Right lung (tissue), 5 donors: Measurements from ENCODE around the gene POU2AF2. TPM values are rescaled to one million over a fixed set of nuclear protein-coding genes. Genes with fewer than 3 reads are reported as not detected.
"Not testable (repeated sequence)": the region's sequence is repeated elsewhere in the genome, so short reads cannot be mapped to it uniquely, and the experiment has no call there.

Experiments used
- DNase-seq, 2 donors: peaks; one replicate each; pipeline ENCODE4 v3.0.0-alpha.2; 2013
- polyA plus RNA-seq, 5 donors: library from polyadenylated mRNA; unstranded; fragments of 120-200 nt; gene quantifications; one replicate each; pipeline versions ENCODE4 v1.2.1 to v1.2.3, GENCODE V29; 2013; ENCODE audit warnings: inconsistent platforms in 1 of 5, low replicate concordance in 1 of 5; ENCODE audit not compliant: insufficient read length in 5 of 5, insufficient read depth in 1 of 5

The POU2AF2 gene
- polyA plus RNA-seq, 5 donors = 0.09 to 0.26 (median 0.20) TPM; not detected in 1

GRCh38 chr11:111302298-111302697, 56.8 kb downstream of the POU2AF2 start:
- DNase-seq = no peak

GRCh38 chr11:111303461-111303860, 57.9 kb downstream of the POU2AF2 start:
- DNase-seq = peak; percentile 62 to 70

GRCh38 chr11:111305162-111305802, 59.8 kb downstream of the POU2AF2 start:
- no peak for DNase-seq

- no peak for DNase-seq
Observed at GRCh38 chr11:111305876-111306275, 60.4 kb downstream of the POU2AF2 start.

- DNase-seq = no peak
Observed at GRCh38 chr11:111306321-111306720, 60.8 kb downstream of the POU2AF2 start.

- no peak for DNase-seq
Observed at GRCh38 chr11:111307472-111308108, 62.1 kb downstream of the POU2AF2 start.

GRCh38 chr11:111308140-111308539, 62.6 kb downstream of the POU2AF2 start:
- peak; percentile 90 for DNase-seq

- DNase-seq = no peak
Observed at GRCh38 chr11:111309215-111309915, 63.8 kb downstream of the POU2AF2 start.

- DNase-seq = no peak
Observed at GRCh38 chr11:111310088-111310487, 64.6 kb downstream of the POU2AF2 start.

GRCh38 chr11:111310723-111311122, 65.2 kb downstream of the POU2AF2 start:
- no peak for DNase-seq

- no peak for DNase-seq
Observed at GRCh38 chr11:111312076-111312475, 66.6 kb downstream of the POU2AF2 start.

- no peak for DNase-seq
Observed at GRCh38 chr11:111319296-111319695, 73.8 kb downstream of the POU2AF2 start.

- not testable (repeated sequence) for DNase-seq
Observed at GRCh38 chr11:111320199-111320598, 74.7 kb downstream of the POU2AF2 start.

- DNase-seq = no peak
Observed at GRCh38 chr11:111320728-111321568, 75.4 kb downstream of the POU2AF2 start.

- DNase-seq = no peak
Observed at GRCh38 chr11:111322534-111322933, 77.0 kb downstream of the POU2AF2 start.

- no peak for DNase-seq
Observed at GRCh38 chr11:111324277-111324720, 78.8 kb downstream of the POU2AF2 start.

GRCh38 chr11:111325259-111325658, 79.7 kb downstream of the POU2AF2 start:
- DNase-seq = no peak

GRCh38 chr11:111326824-111327223, 81.3 kb downstream of the POU2AF2 start:
- DNase-seq = no peak

GRCh38 chr11:111327908-111328624, 82.5 kb downstream of the POU2AF2 start:
- DNase-seq = no peak

GRCh38 chr11:111329306-111330204, 84.0 kb downstream of the POU2AF2 start:
- no peak for DNase-seq
